Kidney epithelial cell (primary cell): ENCODE data around the gene VPS13D. TPM values are rescaled to one million over a fixed set of nuclear protein-coding genes. Genes with fewer than 3 reads are reported as not detected.
"Not testable (repeated sequence)": the region's sequence is repeated elsewhere in the genome, so short reads cannot be mapped to it uniquely, and the experiment has no call there.

Experiments
- DNase-seq: peaks from one replicate; pipeline ENCODE4 v3.0.0-alpha.2; 2010; ENCODE audit warnings: low read depth
- H3K27me3 ChIP-seq: 2 replicates; pipeline ENCODE4 v1.6.0; 2011; ENCODE audit warnings: low read length; ENCODE audit not compliant: control insufficient read depth, insufficient read depth
- H3K36me3 ChIP-seq: 2 replicates; pipeline ENCODE4 v1.5.1; 2011; ENCODE audit warnings: low read length; ENCODE audit not compliant: control insufficient read depth, insufficient read depth
- H3K4me3 ChIP-seq: 2 replicates; pipeline ENCODE4 v1.5.1; 2011; ENCODE audit warnings: low read depth, mild to moderate bottlenecking, control low read depth, low read length
- total RNA-seq: library from RNA; depleted of rRNA; stranded (reverse); fragments of >200 nt; gene quantifications from 2 replicates; pipeline ENCODE4 v1.2.3, GENCODE V29; 2015
- TF ChIP-seq, protein P1 (sequence below): IDR thresholded peaks from 2 replicates; pipeline ENCODE4 v1.5.1; 2011; ENCODE audit warnings: mild to moderate bottlenecking, moderate library complexity, low read length, control low read depth, inconsistent platforms; ENCODE audit not compliant: insufficient read depth, poor library complexity, severe bottlenecking

VPS13D gene
- total RNA-seq, 1 donor from 2014 or later: 22.2 TPM

DNA sequence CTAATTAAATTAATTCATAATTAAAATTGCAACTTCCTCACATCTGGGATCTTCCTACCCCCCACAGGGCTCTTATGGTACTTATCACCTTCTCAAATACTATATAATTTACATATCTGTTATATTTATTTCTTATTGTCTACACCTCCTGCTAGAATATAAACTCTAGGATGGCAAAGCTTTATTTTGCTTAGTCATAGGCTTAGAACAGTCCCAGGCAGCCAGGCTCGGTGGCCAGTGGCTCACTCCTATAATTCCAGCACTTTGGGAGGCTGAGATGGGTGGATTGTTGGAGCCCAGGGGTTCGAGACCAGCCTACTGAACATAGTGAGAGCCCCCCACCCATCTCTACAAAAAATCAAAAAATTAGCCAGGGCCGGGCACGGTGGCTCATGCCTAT is 10.0 kb upstream of the VPS13D start:
- Histone ChIP-seq H3K4me3 (no peak overlapping the region), H3K27me3 (peaks cover 2% of the 10 kb centered on the region), H3K36me3 (no peaks in the 10 kb centered on the region)
- TF ChIP-seq, protein P1, sequence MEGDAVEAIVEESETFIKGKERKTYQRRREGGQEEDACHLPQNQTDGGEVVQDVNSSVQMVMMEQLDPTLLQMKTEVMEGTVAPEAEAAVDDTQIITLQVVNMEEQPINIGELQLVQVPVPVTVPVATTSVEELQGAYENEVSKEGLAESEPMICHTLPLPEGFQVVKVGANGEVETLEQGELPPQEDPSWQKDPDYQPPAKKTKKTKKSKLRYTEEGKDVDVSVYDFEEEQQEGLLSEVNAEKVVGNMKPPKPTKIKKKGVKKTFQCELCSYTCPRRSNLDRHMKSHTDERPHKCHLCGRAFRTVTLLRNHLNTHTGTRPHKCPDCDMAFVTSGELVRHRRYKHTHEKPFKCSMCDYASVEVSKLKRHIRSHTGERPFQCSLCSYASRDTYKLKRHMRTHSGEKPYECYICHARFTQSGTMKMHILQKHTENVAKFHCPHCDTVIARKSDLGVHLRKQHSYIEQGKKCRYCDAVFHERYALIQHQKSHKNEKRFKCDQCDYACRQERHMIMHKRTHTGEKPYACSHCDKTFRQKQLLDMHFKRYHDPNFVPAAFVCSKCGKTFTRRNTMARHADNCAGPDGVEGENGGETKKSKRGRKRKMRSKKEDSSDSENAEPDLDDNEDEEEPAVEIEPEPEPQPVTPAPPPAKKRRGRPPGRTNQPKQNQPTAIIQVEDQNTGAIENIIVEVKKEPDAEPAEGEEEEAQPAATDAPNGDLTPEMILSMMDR: no peak
- no peak for DNase-seq

DNA sequence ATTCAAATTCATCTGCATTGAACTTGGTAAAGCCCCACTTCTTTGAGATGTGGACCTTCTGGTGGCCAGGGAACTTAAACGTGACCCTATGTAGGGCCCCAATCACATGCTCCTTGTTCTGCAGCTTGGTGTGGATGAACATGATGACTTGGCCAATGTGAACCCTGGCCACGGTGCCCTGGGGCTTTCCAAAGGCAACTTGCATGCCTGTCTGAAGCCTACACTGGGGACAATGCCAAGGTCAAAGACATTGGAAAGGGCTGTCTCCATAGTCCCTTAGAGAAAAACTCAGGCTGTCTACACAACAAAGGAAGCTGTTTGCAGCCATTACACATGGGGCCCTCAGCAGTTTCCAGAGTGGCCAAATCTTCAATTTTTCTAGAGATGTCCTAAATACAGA is 8.9 kb upstream of the VPS13D start:
- H3K4me3 ChIP-seq: no peak overlapping the region
- H3K27me3 ChIP-seq: peaks cover 2% of the 10 kb centered on the region
- TF ChIP-seq, protein P1: no peak
- no peak for DNase-seq
- H3K36me3 ChIP-seq: no peaks in the 10 kb centered on the region

DNA sequence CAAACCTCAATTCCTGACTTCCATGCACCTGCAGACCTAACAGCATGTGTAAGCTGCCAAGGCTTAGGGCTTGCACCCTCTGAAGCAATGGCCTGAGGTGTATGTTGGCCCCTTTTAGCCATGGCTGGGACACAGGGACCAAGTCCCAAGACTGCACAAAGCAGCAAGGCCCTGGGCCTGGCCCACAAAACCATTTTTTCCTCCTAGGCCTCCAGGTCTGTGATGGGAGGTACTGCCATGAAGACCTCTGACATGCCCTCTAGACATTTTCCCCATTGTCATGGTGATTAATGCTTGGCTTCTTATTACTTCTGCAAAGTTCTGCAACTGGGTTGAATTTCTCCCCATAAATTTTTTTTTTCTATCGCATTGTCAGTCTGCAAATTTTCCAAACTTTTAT is 7.1 kb upstream of the VPS13D start:
- not testable (repeated sequence) for DNase-seq, H3K36me3 ChIP-seq, H3K4me3 ChIP-seq, H3K27me3 ChIP-seq

DNA sequence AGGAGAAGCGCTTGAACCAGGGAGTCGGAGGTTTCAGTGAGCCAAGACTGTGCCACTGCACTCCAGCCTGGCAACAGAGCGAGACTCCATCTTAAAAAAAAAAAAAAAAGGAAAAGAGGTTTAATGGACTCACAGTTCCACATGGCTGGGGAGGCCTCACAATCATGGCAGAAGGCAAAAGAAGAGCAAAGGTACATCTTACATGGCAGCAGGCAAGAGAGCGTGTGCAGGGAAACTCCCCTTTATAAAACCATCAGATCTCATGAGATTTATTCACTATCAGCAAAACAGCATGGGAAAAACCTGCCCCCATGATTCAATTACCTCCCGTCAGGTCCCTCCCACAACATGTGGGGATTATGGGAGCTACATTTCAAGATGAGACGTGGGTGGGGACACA is 5.7 kb upstream of the VPS13D start:
- H3K36me3 ChIP-seq, DNase-seq, H3K4me3 ChIP-seq, H3K27me3 ChIP-seq: not testable (repeated sequence)

DNA sequence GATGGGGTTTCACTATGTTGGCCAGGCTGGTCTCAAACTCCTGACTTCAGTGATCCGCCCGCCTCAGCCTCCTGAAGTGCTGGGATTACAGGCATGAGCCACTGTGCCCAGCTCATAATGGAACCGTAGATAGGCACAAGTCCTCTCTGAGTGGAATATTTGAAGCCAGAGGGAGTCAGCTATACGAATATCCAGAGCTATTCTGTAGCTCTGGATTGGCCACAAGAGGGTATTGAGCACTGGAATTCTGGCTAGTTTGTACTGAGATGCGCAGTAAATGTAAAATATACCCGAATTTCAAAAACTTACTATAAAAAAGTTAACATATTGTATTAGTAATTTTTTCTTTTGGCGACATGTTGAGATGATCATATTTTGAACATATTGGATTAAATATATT is 851 bp upstream of the VPS13D start:
- TF ChIP-seq, protein P1: no peak
- Histone ChIP-seq H3K27me3 (no peaks in the 10 kb centered on the region), H3K4me3 (no peak overlapping the region), H3K36me3 (no peaks in the 10 kb centered on the region)
- no peak for DNase-seq

DNA sequence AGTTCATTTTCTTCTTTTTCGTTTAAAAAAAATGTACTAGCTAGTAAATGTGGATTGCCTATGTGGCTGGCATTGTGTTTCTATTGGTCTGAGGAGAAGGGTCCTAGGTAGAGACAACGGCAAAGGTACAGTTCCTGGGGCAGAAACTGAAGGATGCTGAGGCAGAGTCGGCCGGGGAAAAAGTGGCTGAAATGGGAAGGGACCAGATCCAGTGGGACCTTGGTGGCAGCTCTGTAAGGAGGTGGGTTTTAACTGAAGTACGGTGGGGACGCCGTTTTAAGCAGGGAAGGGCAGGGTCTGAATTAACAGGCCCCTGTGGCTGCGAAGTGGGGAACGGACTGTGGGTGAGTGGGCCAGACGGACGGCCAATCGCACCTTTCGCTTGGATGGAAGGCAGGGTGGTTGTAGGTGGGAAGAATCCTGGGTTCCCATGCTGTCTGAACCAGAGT is 420 bp upstream of the VPS13D start:
- TF ChIP-seq, protein P1: no peak
- Histone ChIP-seq H3K27me3 (no peaks in the 10 kb centered on the region), H3K4me3 (no peak overlapping the region), H3K36me3 (no peaks in the 10 kb centered on the region)
- DNase-seq: no peak

DNA sequence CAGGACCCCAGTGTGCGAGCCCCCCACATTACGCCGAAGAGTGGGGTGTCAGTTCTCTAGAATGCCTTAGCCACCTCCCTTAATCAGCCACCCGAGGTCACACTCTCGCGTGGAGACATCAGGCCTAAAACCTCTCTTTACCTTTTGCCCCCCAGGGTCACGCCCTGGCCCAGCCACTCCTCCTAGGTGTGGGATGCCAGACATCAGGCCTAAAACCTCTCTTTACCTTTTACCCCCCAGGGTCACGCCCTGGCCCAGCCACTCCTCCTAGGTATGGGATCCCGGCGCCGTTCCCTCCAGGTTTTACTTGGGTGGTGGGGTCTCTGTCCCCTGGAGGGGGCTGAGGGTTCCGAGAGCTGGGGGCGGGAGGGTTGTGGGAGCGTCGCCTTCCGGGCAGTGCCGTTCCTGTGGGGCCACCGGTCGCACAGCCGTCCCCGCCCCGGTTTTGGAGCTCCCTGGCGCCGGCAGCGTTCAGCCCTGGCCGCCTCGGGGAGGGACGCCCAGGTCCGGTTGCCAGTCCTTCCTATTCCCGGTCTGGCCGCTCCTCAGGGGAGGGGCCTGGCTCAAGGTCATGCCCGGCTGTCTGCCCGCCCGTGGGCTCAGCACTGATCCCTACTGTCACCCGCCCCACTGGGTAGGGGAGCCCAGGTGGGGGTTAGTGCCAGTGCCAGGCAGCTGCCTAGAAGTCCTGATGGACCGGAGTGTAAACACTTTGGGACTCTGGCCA is 882 bp downstream of the VPS13D start:
- DNase-seq: no peak
- Histone ChIP-seq H3K4me3 (peak overlapping the region; percentile 94), H3K36me3 (no peaks in the 10 kb centered on the region), H3K27me3 (no peaks in the 10 kb centered on the region)
- TF ChIP-seq, protein P1: no peak
